Activated T-cell treated with anti-CD3 and anti-CD28 coated beads, Interleukin-2, amount 50 U/mL, for 72 hours (primary cell): Measurements from ENCODE around the gene SLC22A7. TPM values are rescaled to one million over a fixed set of nuclear protein-coding genes. Genes with fewer than 3 reads are reported as not detected.

Experiments
- ATAC-seq, 2 donors: fragments of 150-1000 bp; cut with Tn5 transposase; replicated peaks in 1 of 2; 2 replicates each; pipeline ENCODE4 v1.10.0; 2021; ENCODE audit warnings: moderate library complexity in 2 of 2, mild to moderate bottlenecking in 1 of 2
- DNase-seq, 2 donors: peaks; one replicate each; pipeline ENCODE4 v3.0.0; 2021 to 2022; ENCODE audit warnings: mixed read lengths in 1 of 2
- H3K27ac Mint-ChIP-seq: one replicate; pipeline ENCODE4 v1.8.0; 2022; ENCODE audit warnings: mild to moderate bottlenecking, moderate library complexity, mixed read lengths
- H3K27me3 Mint-ChIP-seq: one replicate; pipeline ENCODE4 v1.8.0; 2022; ENCODE audit warnings: low read depth, mixed read lengths
- H3K36me3 Mint-ChIP-seq, 2 donors: one replicate each; pipeline ENCODE4 v1.8.0; 2022; ENCODE audit warnings: mixed read lengths in 2 of 2, mild to moderate bottlenecking in 1 of 2; ENCODE audit not compliant: insufficient read depth in 2 of 2
- H3K4me1 Mint-ChIP-seq: one replicate; pipeline ENCODE4 v1.8.0; 2022; ENCODE audit warnings: low read depth, mixed read lengths
- H3K4me3 Mint-ChIP-seq, 2 donors: one replicate each; pipeline ENCODE4 v1.8.0; 2022; ENCODE audit warnings: mild to moderate bottlenecking in 2 of 2, mixed read lengths in 2 of 2, moderate library complexity in 2 of 2
- H3K9me3 Mint-ChIP-seq, 2 donors: one replicate each; pipeline ENCODE4 v1.8.0; 2022; ENCODE audit warnings: mixed read lengths in 2 of 2
- total RNA-seq, 2 donors: library from RNA; stranded (reverse); gene quantifications; one replicate each; pipeline ENCODE4 v1.2.3, GENCODE V29; 2022

SLC22A7 gene
- total RNA-seq, 2 donors from 2014 or later, result not detected

DNA sequence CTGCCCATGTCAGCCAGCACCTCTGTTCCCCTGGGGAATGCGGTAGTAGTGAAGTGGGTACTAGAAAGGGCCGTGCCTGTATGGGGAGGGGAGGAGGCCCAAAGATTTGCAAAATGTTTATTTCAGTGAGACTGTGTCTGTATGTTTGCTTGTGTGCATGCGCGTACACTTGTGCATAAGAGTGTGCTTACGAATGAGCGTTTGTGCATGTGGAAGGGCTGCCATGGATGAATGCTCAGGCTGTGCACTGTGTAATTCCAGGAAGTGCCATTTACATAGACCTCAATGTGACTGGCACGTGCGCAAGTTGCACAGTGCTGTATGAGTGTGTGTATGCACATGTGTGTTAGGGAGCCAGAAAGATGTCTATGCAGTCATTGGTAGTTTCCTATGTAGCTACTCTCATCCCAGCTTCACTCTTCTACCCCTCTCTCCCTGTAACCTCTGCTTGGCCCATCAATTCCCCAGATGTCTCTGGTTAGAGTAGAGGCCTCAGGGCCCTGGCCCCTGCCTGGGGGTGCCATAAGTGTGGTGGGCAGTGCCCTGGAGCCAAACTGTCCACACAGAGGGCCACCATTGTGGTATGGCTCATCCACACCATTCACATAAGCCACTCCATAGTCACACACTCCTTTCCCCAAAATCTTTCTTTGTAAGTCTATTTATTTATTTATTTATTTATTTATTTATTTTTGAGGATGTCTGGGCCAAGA lies 26.8 kb upstream of the SLC22A7 start:
- H3K27ac Mint-ChIP-seq, result no peak overlapping the region
- no peaks in the 10 kb centered on the region for H3K36me3 Mint-ChIP-seq
- DNase-seq, result no peak
- ATAC-seq, result no peak
- no peak overlapping the region for H3K4me3 Mint-ChIP-seq
- peaks cover 37% of the 10 kb centered on the region for H3K27me3 Mint-ChIP-seq
- peaks cover 17% of the 10 kb centered on the region for H3K4me1 Mint-ChIP-seq
- no peaks in the 10 kb centered on the region for H3K9me3 Mint-ChIP-seq

DNA sequence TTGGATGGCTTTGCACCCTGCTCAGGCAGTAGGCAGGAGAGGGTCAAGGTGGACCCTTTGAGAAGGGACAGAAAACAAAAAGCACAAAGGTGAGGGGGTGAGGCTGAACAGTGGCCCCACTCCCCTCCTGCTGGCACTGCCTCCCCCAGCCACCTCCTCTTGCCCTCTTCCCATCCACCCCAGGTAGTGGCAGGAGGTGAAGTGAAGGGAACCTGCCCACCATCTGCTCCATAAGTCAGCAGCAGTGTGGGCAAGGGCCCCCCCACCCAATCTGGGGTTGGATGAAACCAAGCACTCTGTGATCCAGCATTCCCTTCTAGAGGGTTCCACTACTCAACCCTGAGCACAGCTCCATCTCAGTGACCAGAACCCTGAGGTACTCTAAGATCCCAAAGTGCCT lies 26.1 kb upstream of the SLC22A7 start:
- Mint-ChIP-seq H3K4me1 (peaks cover 18% of the 10 kb centered on the region), H3K27me3 (peaks cover 44% of the 10 kb centered on the region), H3K27ac (no peak overlapping the region), H3K4me3 (no peak overlapping the region), H3K9me3 (no peaks in the 10 kb centered on the region), H3K36me3 (no peaks in the 10 kb centered on the region)
- ATAC-seq (no peak), DNase-seq (no peak)

DNA sequence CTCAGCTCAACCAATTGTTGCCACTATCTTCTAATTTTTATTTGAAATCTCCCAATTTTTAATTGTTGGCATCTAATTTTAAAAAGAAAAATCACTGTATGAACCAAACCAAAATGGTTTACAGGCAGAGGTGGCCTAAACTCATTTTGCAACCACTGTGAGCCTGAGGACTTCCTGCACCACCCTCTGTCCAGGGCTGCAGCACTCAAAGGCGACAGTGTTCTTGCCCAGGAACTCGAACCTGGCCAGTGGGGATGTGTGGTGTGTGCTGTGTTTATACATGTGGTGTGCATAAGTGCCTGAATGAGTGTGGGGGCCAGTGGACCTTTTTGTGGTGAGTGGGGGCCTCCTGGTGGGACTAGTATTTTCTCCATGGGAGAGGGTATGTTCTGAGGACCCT lies 24.4 kb upstream of the SLC22A7 start:
- Mint-ChIP-seq H3K36me3 (no peaks in the 10 kb centered on the region), H3K27ac (no peak overlapping the region), H3K27me3 (peaks cover 49% of the 10 kb centered on the region), H3K4me1 (peaks cover 15% of the 10 kb centered on the region), H3K9me3 (no peaks in the 10 kb centered on the region), H3K4me3 (no peak overlapping the region)
- DNase-seq, result no peak
- ATAC-seq, result no peak

DNA sequence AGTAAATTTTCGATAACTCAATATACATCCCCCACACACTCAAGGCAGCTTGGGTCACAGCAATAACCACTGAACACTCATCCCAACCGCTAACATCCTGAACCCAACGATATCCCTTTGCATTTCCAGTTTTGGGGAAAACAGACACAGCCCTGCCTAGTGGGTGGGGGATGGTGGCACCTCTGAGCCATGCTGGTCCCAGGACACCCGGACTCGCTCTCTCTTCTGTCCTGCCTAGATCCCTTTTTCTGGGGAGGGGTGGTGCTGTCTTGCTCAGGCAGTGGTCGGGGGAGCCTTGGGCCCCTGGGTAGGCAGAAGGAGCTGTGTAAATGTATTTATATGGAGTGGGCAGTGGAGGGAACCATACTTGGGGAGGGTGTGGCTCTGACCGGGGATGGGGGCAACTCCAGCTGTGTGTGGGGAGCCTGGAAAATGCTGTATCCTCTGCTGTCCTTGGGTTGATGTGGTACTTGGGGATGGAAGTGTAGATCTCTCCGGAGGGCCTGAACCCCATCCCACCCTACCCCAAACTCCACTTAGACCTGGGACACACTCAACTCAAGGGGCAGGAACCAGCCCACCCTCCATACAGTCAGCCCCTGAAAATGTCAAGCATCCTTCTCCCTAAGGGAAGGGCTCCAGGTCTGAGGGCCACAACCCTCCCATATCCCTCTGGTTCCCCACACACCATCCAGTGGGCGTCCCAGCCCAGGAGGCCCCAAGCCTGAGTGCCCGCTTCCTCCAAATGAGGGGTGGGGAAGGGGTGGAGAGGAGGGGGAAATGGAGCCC lies 23.7 kb upstream of the SLC22A7 start:
- Mint-ChIP-seq H3K27ac (no peak overlapping the region), H3K27me3 (peaks cover 44% of the 10 kb centered on the region), H3K4me1 (peaks cover 10% of the 10 kb centered on the region), H3K36me3 (no peaks in the 10 kb centered on the region), H3K4me3 (peak overlapping the region; percentile 60 to 68), H3K9me3 (no peaks in the 10 kb centered on the region)
- no peak for ATAC-seq
- DNase-seq, result no peak

DNA sequence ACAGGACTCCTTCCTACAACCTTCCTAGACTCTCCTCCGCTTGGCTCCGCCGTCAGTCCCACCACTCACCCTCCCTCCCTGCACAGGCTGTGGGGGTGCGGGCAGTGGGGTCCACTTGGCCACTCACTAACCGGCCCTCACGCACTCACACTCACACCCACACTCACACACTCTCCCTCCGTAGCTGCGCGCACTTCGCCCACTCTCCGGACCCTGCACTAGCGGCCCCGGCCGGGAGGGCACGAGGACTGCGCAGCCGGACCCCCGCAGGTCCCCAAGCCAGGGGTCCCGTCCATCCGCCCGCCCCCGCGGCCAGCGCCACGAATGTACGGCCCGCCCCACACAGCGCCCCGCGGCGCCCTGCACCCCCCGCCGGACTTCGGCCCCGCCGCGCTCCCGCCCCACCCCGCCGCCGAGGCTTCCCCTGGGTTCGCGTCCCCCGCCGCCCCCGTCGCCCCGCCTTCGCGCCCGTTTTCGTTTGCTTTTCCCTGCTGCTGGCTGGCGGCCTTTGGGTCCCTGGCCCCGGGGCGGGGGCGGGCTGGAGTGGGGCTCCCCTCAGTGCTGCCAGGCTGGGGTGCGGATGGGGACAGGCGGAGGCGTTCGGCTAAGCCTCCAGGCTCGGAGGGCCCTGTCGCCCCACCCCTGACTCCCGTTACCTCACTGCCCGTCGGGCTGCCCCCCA lies 23.0 kb upstream of the SLC22A7 start:
- peaks cover 10% of the 10 kb centered on the region for H3K4me1 Mint-ChIP-seq
- H3K27ac Mint-ChIP-seq, result no peak overlapping the region
- ATAC-seq (peak; percentile 55 to 57), DNase-seq (peak; percentile 48 to 49)
- H3K9me3 Mint-ChIP-seq, result no peaks in the 10 kb centered on the region
- H3K4me3 Mint-ChIP-seq, result peak overlapping the region; percentile 64 to 88
- no peaks in the 10 kb centered on the region for H3K36me3 Mint-ChIP-seq
- H3K27me3 Mint-ChIP-seq, result peaks cover 47% of the 10 kb centered on the region

DNA sequence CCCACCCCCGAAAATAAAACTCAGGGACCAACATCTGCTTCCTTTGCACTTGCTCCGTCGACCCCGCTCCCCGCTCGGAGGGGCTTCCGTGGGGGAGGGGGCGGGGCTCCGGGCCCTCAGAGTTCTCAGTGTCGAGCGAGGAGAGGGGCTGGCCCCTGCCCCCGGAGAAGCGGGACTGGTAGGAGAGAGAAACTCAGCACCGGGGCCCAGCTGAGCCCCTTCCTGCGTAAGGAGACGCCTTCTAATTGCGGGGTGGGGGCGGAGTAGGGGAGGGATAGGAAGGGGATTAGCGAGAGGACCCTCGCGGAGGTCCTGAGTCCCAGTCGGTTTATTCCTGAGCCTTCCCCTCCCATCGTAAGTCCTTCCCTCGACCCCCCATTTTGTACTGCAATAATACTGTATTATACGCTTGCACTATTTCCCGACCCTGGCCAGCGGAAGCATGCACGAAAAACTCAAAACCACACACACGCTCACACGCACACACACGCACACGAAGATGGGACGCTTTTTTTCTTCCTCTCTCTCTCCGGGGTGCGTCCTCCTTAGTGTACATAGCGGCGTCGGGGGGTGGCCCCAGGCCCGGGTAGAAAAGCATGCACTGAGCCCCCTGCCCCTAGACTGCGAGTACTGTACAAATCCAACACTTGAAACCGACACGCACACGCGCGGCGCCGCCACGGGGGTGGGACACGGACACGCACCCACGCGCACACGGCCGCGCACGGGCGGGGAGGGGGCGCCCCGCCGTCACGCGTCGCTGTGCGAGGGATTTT lies 22.1 kb upstream of the SLC22A7 start:
- DNase-seq (peak; percentile 37 to 46), ATAC-seq (peak; percentile 56 to 61)
- Mint-ChIP-seq H3K27me3 (peaks cover 54% of the 10 kb centered on the region), H3K9me3 (no peaks in the 10 kb centered on the region), H3K27ac (no peak overlapping the region), H3K36me3 (no peaks in the 10 kb centered on the region), H3K4me3 (peak overlapping the region; percentile 64 to 88), H3K4me1 (peaks cover 10% of the 10 kb centered on the region)

DNA sequence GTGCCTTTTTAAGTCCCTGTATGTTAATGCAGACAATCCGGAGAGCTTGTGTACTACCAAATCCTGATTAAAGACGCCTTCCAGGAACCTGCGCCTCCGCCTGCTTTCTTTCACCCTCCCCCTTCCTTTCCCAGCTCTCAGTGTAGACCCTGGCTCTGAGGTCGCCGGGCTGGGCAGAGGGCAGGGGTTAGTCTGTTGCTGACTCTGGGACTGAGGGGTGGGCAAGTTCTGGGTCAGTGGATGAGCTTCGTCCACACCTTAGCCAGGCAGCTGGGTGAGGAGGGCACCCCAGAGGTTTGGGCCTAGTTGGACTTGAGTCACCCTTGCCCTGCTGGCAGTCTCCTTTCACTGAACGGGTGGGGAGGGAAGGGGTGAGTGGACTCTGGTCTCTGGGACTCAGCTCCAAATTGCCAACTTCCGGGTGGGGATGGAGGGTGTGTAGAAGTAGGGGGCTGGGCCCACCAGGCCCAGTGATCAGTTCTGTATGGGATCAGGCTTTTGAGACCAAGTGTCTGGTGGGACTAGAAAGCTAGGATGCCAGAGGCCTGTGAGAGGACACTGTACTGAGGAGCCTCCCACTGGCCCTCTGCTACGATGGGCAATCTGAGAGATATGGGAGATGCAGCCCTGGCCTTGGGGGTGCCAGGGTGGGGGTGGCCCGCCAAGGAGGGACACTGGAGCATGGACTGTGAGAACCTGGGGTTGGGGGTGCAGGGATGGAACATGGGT lies 21.3 kb upstream of the SLC22A7 start:
- peaks cover 10% of the 10 kb centered on the region for H3K4me1 Mint-ChIP-seq
- no peak overlapping the region for H3K27ac Mint-ChIP-seq
- ATAC-seq (no peak), DNase-seq (no peak)
- H3K9me3 Mint-ChIP-seq, result no peaks in the 10 kb centered on the region
- peaks cover 58% of the 10 kb centered on the region for H3K27me3 Mint-ChIP-seq
- peak overlapping the region; percentile 64 to 88 for H3K4me3 Mint-ChIP-seq
- no peaks in the 10 kb centered on the region for H3K36me3 Mint-ChIP-seq

DNA sequence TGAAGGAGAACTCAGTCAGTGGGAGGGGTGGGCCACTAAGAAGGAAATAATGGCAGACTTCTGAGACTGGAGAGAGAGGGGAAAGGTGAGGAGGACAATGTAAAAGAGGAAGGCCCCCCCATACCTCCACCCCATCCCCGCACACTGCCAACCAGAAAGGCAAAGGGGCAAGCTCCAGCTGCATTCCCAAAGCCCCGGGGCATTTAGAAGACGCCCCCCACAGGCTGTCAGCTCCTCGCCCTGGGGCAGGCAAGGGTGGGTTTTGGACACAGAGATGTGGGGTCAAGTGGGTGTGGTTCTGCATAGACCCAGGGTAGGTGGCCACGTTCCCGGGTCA lies 20.8 kb upstream of the SLC22A7 start:
- H3K36me3 Mint-ChIP-seq, result no peaks in the 10 kb centered on the region
- peaks cover 6% of the 10 kb centered on the region for H3K4me1 Mint-ChIP-seq

DNA sequence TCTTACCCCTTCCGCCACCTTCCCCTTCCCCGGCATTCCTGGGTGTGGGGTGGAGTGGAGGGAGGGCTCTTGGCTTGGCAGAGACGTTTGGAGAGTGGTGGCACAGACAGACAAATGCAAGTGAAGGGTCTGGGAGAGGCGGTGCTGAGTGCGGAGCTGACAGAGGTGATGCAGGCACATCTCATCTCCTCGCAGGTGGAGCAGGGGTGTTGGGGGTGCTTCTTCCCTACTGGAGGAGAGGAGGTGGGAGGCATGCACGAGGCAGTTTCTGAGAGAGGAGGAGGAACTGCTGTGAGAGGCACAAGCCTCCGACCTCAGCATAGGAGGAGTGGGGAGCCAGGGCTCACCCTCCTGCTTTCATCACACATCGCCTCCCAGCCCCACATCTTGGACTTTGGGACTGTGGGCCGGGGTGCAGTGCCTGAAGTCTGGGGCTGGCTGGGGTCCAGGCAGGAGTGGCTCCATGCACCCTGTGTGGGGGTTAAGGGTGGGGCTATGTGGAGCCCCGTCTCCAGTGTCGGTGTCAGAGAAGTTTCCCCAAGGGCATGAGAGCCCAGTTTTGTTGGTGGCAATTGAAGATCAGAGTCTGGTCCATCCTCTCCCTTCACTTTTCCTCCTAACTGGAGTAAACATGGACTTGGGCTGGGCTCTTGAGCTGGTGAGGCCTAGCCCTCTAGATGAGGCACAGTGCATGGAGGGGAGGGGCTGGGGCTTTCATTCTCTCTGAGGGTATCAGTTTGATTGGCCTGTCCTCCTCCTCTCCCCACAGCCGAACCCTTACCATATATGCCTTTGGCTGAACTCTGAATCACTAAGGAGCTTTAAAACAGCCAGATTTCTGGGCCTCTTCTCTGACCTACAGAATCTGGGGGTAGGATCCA lies 20.2 kb upstream of the SLC22A7 start:
- ATAC-seq (peak in 1 of 2 donors; percentile 33), DNase-seq (no peak)
- peaks cover 6% of the 10 kb centered on the region for H3K4me1 Mint-ChIP-seq
- H3K36me3 Mint-ChIP-seq, result no peaks in the 10 kb centered on the region
- H3K27me3 Mint-ChIP-seq, result peaks cover 50% of the 10 kb centered on the region
- H3K4me3 Mint-ChIP-seq, result no peak overlapping the region
- H3K27ac Mint-ChIP-seq, result no peak overlapping the region
- H3K9me3 Mint-ChIP-seq, result no peaks in the 10 kb centered on the region

More for the DNA sequence above, 20.8 kb upstream of the SLC22A7 start:
- no peak for ATAC-seq
- Mint-ChIP-seq H3K4me3 (no peak overlapping the region), H3K27me3 (peaks cover 53% of the 10 kb centered on the region), H3K9me3 (no peaks in the 10 kb centered on the region), H3K27ac (no peak overlapping the region)
- DNase-seq, result no peak

DNA sequence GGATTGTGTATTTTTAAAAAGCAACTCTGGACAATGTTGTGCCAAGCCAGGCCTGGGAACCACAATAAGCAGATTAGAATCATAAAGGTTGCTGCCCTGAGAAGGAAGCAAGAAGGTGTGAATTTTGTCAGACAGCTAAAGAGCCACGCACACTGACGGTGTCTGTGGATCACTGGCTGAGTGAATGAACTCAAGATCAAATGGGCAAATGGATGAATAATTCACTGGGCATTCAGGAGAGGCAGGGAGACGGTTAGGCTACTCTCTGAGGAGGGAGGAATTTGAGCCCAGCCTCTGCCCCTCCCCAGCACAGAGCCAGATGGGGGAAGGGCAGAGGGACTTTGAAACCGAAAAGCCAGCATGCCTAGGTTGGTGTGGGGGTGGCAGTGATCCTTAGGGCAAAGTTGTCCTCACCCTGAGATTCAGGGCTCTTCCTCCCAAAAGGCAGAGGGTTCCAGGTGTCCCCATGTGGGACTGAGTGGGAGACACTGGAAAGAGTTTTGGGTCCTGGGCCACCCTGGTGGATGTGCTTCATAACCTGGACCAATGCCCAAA lies 19.5 kb upstream of the SLC22A7 start:
- Mint-ChIP-seq H3K4me1 (peaks cover 6% of the 10 kb centered on the region), H3K36me3 (no peaks in the 10 kb centered on the region), H3K9me3 (no peaks in the 10 kb centered on the region), H3K4me3 (no peak overlapping the region), H3K27ac (no peak overlapping the region), H3K27me3 (peaks cover 45% of the 10 kb centered on the region)
- ATAC-seq (no peak), DNase-seq (no peak)

DNA sequence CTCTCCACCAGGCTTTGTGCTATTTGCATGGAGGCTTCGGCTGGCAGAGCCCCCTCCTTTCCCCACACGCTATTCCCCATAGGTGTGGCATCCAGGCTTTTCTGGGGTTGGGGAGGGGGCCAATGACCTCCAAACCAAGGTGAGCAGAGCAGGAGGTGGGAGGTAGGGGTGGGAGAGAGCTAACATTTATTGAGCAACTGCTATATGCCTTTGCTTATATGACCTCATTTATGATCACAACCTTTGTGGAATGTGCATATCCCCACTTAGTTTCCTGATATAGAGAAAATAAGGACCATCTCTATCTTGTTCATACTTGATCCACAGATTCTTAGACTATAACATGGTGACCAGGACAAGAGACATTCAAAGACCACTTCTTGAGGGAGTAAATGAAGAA lies 17.8 kb upstream of the SLC22A7 start:
- H3K36me3 Mint-ChIP-seq, result no peaks in the 10 kb centered on the region
- H3K27ac Mint-ChIP-seq, result no peak overlapping the region
- no peak for DNase-seq
- ATAC-seq, result no peak
- no peaks in the 10 kb centered on the region for H3K9me3 Mint-ChIP-seq
- H3K27me3 Mint-ChIP-seq, result peaks cover 35% of the 10 kb centered on the region
- peaks cover 6% of the 10 kb centered on the region for H3K4me1 Mint-ChIP-seq
- H3K4me3 Mint-ChIP-seq, result no peak overlapping the region
